ENCODE results near the gene SLC25A39.

Gene SLC25A39

DNA sequence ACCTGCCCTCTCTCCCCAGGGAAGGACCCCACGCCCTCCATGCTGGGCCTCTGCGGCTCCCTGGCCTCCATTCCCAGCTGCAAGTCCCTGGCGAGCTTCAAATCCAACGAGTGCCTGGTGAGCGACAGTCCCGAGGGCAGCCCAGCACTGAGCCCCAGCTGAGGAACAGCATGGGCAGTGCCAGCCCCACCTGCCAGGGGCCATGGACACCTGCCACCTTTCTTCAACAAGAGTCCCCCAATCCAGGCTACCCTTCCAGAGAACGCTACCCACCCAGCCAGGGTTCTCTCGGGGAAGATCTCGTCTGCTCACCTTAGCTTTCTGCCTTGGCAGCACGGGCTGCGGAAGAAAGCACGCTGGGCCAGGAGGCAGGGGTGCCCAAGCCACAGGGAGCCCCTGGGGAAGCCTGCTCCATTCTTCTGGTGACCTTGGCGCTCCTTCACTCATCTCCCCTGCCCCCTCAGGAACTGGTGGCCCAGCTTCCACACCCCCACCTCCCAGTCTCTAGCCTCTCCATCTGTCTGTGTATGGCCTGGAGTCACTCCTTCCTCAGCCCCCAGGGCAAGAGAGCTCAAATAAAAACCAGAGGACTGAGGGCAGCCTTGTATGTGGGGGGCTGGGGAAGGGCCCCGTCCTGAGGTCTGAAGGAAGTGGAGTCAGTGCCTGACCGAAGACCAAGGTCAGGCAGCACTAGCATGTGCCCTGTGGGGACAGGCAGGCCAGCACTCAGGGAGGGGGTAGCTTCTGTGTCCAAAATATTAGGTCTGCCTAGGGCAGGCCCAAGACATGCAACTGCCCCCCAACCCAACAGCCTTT, 6.3 kb downstream of the SLC25A39 start:
- TF ChIP-seq GATA1 (IDR thresholded peaks at IDR 0.05; ENCODE audit: low read depth, low read length) (no peak), POLR2A (IDR thresholded peaks at IDR 0.05; ENCODE audit: low read length) (no peak)
- DNase-seq = no peak

DNA sequence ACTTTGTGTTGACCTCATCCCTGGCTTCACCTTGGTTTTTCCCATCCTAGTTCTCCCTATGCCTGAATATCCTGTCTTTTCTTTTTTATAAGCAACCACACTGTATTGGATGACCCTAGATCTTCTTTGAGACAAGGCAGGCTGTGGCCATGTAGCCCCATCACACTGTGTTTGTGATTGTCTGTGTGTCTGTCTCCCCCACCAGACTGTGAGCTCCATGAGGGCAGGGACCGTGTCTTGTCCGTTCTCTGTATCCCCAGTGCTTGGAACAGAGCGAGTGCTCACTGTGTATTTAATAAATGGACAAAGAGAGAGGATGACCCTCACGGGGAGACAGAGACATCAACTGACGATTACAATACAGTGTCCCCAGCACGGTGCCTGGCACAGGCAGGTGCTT, 7.1 kb downstream of the SLC25A39 start:
- no peak for TF ChIP-seq GATA1 (IDR thresholded peaks at IDR 0.05; ENCODE audit: low read depth, low read length)
- peak; percentile 68 for TF ChIP-seq POLR2A (IDR thresholded peaks at IDR 0.05; ENCODE audit: low read length)
- no peak for DNase-seq

DNA sequence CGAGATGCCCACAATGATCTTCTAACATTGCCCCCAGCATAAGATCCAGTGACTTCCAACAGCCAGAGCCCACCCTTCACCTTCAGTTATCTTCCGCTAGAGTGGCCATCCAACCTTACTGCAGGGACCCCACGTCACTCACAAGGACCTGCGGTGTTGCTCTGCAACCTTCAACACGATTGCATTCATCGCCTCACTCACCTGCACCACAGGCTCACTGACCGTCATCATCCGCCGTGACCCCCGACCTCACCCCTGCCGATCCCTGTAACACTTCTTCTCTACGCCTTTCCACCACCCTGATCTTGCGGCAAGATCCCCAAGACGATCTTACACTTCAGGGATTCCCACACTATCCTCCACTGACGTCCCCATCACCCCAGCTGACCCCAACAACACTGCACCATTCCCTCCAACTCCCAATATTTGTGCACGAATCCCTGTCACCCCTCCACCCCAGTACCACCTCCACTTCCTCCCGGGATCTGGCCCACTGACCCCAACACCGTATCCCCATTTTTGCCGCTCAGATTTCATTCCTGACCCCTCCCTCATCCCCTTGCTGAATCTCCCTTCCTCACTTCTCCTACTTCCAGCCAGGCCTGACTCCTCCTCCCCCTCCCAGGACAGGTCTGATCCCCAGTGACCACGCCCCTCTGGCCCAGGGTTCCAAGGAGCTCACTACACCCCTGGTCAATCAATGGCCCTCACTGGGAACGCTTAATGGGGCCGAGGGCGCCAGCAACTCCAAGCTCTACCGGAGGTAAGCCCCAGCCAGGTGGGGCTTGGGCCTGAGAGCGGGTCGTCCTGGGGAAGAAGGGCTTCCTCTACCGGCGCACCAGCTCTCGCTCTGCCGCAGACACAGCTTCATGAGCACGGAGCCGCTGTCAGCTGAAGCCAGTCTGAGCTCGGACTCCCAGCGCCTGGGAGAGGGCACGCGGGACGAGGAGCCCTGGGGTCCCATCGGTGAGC, 8.6 kb downstream of the SLC25A39 start:
- TF ChIP-seq GATA1 (IDR thresholded peaks at IDR 0.05; ENCODE audit: low read depth, low read length) = no peak
- no peak for TF ChIP-seq POLR2A (IDR thresholded peaks at IDR 0.05; ENCODE audit: low read length)
- DNase-seq = peak; percentile 36 to 70

DNA sequence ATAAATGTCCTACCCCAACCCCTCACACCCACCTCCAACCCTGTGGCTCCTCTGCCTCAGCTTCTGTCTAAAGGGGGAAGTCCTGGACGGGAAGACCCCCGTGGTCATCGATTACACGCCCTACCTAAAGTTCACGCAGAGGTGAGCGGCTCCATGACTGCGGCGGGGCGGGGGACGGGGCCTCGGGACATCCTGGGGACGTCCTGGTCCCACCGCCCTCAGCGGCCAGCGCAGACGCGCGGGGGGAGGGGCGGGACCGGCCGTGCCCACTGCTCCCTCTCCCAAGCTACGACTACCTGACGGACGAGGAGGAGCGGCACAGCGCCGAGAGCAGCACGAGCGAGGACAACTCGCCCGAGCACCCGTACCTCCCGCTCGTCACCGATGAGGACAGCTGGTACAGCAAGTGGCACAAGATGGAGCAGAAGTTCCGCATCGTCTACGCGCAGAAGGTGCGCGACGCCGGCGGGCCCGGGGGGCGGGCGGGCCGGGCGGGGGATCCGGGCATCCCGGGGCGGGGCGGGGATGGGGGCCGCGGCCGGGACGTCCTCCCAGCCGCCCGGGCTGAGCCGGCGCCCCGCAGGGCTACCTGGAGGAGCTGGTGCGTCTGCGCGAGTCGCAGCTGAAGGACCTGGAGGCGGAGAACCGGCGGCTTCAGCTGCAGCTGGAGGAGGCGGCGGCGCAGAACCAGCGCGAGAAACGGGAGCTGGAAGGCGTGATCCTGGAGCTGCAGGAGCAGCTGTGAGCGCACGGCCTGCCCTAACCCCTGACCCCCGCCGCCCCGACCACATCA, 9.6 kb downstream of the SLC25A39 start:
- no peak for TF ChIP-seq POLR2A (IDR thresholded peaks at IDR 0.05; ENCODE audit: low read length)
- no peak for TF ChIP-seq GATA1 (IDR thresholded peaks at IDR 0.05; ENCODE audit: low read depth, low read length)
- peak; percentile 46 to 66 for DNase-seq

DNA sequence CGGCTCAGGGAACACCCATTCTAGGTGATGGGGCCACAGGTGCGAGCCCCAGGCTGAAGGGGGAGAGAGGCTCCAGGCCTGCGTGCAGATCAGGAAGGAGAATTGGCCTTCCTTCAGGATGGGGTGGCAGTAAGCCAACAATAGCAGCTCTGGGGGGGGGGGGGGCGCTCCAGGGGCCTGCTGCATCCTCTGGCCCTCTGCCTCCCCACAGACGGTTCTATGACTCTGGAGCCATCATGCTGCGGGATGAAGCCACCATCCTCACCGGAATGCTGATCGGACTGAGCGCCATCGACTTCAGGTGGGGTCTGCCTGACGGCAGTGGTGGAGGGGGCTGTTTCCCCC, 10.1 kb downstream of the SLC25A39 start:
- TF ChIP-seq POLR2A (IDR thresholded peaks at IDR 0.05; ENCODE audit: low read length) (no peak), GATA1 (IDR thresholded peaks at IDR 0.05; ENCODE audit: low read depth, low read length) (no peak)
- no peak for DNase-seq

DNA sequence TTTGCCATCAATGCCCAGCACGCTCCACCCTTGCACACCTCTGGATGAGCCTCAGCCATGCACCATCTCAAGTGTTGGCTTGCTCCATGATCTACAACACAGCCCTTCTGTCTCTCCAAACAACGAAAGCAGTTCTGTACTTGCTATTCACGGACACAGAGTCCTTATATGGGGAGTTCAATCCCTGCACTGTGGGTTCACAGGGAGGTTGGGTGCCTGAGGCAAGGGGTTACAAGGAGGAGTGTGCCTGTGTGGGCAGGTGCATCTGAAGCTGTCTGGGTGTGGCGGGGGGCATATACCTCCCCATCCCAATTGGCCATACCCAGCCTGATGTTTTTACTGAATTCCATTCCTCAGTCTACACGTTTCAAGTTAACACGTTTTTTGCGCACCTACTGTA, 10.6 kb downstream of the SLC25A39 start:
- TF ChIP-seq GATA1 (IDR thresholded peaks at IDR 0.05; ENCODE audit: low read depth, low read length) = no peak
- TF ChIP-seq POLR2A (IDR thresholded peaks at IDR 0.05; ENCODE audit: low read length) = no peak
- no peak for DNase-seq

DNA sequence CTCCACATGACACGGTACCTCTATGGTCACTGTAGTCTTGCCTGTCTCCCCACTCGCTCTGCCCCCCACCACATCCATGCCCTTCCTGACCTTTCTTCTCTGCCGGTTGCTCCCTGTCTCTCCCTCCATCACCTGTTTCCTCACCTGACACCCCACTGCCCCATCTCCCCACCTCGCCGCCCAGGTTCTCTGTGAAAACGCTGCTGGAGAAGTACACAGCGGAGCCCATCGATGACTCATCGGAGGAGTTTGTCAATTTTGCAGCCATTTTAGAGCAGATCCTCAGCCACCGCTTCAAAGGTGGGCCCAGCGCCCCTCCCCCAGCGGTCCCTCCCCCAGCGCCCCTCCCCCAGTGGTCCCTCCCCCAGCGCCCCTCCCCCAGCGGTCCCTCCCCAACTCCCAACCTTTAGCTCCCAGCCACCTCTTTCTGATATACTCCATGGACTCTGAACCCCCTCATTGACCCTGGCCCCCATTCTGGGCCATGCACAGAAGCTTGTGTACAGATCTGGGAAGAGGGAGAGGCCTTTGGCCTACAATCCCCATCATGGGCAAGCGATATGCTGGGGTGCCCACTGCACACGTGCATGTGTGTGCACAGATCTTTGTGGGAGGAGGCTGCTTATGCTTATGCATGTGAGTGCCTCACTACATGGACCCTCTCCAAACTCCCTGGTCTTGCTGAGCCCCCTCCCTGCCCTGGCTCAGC, 12.1 kb downstream of the SLC25A39 start:
- DNase-seq = no peak
- no peak for TF ChIP-seq POLR2A (IDR thresholded peaks at IDR 0.05; ENCODE audit: low read length)
- no peak for TF ChIP-seq GATA1 (IDR thresholded peaks at IDR 0.05; ENCODE audit: low read depth, low read length)

DNA sequence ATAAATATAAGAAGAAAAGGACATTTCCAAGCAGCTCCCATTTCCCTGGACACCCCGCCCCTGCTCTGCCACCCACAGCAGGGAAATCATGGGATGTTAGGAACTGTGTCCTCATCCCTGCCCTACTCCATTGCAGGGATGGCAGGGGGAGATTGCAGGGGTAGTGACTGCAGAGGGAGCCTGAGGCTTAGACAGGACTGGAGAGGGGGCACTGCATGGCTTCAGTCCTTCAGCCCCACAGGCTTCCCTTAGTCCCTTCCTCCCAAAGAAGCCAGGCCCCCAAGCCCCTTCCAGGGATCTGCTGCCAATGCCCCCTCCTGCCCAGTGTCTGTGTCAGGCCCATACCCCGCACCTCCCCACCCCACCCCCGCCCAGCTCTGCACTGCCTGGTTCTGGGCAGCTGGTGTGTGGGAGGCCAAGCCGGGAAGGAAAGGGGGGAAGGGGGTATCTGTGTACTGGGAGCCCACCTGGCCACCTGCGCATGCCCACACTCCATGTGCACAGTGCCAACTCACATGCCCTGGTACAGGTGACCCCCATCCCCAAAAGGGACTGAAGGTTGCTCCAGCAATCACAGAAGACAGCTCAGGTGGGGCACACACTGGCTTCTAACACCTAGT, 13.0 kb downstream of the SLC25A39 start:
- TF ChIP-seq POLR2A (IDR thresholded peaks at IDR 0.05; ENCODE audit: low read length) (no peak), GATA1 (IDR thresholded peaks at IDR 0.05; ENCODE audit: low read depth, low read length) (no peak)
- no peak for DNase-seq

DNA sequence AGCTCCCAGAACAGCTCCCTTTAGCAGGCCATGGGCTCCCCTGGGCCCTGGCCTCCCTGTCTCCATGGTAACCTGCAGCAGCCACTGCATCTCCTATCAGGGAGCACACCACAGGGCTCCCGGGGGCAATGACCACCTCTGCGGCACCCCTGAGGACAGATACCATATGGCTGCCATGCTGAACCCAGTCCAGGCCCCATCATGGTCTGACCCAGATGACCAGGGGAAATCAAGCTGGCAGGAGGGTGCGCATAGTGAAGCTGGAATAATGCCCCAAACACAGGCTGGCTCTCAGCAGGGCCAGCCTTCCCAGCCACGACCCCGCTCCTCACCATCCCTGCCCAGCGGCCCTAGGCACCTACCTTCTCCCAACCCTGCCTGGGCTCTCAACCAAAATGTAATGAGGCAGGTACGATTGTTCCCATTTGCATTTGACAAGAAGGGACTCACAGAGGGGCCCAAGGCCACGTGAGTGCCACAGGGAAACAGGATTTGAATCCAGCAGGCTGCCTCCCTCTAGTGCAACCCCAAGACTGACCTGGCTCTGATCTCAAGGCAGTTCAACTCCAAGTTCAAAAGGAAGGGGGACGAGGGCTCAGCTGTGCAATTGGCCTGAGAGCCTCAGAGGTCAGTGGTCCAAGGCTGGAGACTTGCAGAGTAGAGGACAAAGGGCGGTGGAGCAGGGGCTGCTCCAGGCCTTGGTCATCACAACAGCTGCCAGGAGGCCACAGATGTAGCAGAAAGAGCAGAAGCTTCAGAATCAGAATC, 13.8 kb downstream of the SLC25A39 start:
- TF ChIP-seq GATA1 (IDR thresholded peaks at IDR 0.05; ENCODE audit: low read depth, low read length) (no peak), POLR2A (IDR thresholded peaks at IDR 0.05; ENCODE audit: low read length) (no peak)
- no peak for DNase-seq

DNA sequence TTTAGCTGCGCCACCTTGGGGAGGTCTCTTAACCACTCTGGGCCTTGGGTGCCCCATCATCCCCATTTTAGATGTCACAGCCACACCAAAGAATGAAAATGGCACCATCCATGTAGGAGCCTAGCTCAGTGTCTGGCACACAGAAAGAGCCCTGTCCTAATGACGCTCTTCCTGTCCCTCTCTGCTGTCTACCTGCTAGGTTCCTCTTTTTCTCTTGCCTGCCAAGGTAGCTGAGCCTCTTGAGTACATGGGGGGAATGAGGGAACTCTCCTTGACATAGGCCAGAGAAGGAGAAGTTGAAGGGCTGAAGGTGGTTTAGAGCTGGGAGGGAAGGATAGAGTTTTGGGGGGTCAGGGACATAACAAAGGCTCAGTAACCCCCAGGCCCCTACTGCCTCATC, 14.4 kb downstream of the SLC25A39 start:
- no peak for DNase-seq
- TF ChIP-seq POLR2A (IDR thresholded peaks at IDR 0.05; ENCODE audit: low read length) = no peak
- TF ChIP-seq GATA1 (IDR thresholded peaks at IDR 0.05; ENCODE audit: low read depth, low read length) = no peak

DNA sequence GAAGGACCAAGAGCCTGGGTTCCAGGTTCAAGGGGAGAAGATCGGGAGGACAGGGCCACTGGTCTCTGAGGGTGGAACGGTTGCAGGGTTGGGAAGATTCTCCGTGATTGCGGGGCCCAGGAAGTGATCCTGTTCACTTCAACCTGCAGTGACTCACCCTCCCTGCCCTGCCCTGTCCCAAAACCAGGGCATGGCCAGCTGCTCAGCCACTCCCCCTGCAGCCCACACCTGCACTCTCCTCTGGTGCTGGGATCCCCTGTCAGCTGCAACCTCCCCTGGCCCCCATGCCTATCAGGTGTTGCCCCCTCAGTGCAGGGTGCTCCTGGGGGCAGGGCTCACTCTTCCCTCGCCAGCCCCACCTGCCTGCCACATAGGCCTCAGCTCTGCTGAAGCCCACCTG, 15.2 kb downstream of the SLC25A39 start:
- TF ChIP-seq POLR2A (IDR thresholded peaks at IDR 0.05; ENCODE audit: low read length) (no peak), GATA1 (IDR thresholded peaks at IDR 0.05; ENCODE audit: low read depth, low read length) (no peak)
- DNase-seq = peak in 1 of 2 experiments; percentile 39

DNA sequence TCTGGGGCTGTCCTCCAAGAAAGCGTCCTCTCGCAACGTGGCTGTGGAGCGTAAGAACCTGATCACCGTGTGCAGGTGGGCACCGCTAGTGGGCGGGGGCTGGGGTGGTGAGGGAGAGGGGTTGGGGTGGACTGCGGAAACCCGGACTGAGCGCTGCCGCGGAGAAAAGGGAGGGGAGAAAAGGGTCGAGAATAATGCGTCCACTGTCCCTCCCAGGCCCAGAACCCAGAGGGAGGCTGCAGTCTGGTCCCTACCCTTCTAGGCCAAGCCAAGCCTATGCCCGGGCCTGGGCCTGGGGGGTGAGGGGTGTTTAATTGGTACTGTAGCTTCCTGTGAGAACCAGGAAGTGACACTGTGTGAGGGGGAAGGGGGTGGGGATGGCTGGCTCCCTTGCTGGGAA, 15.8 kb downstream of the SLC25A39 start:
- TF ChIP-seq GATA1 (IDR thresholded peaks at IDR 0.05; ENCODE audit: low read depth, low read length) (no peak), POLR2A (IDR thresholded peaks at IDR 0.05; ENCODE audit: low read length) (no peak)
- no peak for DNase-seq

Measured in erythroblast (primary cell).